ENCODE results near the gene CAMK1D.
"Not testable (repeated sequence)": the region's sequence is repeated elsewhere in the genome, so short reads cannot be mapped to it uniquely, and the experiment has no call there.

CAMK1D gene

GRCh38 chr10:12358863-12359564 lies 9.7 kb downstream of the CAMK1D start:
- DNase-seq (ENCODE audit: low read depth): no peak
- TF ChIP-seq CTCF (IDR thresholded peaks at IDR 0.05; ENCODE audit: control insufficient read depth, extremely low read depth, insufficient read depth): no peak
- no peak overlapping the region for H3K4me3 ChIP-seq (ENCODE audit: low read depth, low read length)

DNA sequence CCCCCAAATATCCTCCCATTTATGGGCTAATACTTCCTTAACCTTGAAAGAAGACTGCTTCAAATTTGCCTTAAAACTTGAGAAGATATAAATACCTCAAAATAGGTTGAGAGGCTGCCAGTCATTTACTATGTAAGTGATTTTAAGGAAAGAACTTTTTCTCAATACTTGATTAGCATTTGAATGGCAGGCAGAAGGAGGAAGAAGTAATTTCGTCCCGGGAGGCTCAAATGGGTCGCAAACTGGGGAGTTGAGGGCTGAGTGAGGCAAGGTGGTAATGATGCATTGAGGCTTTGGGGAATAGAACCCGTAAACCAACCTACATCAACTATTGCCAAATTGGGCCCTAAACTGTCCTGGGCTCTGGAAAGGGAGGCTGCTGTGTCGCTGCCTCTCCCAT lies 11.1 kb downstream of the CAMK1D start:
- no peak for TF ChIP-seq CTCF (IDR thresholded peaks at IDR 0.05; ENCODE audit: control insufficient read depth, extremely low read depth, insufficient read depth)
- DNase-seq (ENCODE audit: low read depth): no peak
- H3K4me3 ChIP-seq (ENCODE audit: low read depth, low read length): no peak overlapping the region

DNA sequence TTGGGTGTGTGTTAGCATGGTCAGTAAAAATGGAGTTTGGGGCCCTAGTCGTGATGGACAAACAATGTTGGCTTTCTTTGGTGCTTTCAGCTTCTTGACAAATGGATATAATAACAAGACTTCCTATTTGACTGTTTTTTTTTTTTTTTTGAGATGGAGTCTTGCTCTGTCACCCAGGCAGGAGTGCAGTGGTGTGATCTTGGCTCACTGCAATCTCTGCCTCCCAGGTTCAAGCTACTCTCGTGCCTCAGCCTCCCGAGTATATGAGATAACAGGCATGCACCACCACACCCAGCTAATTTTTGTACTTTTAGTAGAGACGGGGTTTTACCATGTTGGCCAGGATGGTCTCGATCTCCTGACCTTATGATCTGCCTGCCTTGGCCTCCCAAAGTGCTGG lies 11.8 kb downstream of the CAMK1D start:
- not testable (repeated sequence) for H3K4me3 ChIP-seq (ENCODE audit: low read depth, low read length); DNase-seq (ENCODE audit: low read depth)

DNA sequence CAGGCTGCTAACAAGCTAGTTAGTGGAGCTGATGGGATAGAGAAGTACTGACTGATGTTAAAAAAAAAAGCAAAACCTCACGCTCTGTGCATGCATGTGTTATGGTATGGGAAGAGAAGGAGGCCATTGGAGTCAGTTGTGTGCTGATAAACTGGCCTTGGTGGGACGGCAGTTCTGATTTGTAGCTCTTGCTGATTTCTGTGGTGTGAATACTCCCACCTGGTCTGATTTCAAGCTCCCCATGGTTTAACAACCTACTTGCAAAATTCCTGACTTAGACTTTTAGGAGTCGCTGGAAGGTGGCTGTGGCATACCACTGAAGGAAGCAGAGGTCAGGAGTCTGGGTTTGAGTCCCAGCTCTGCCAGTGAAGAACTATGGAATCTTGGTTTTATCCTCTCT lies 15.2 kb downstream of the CAMK1D start:
- DNase-seq (ENCODE audit: low read depth): no peak
- no peak for TF ChIP-seq CTCF (IDR thresholded peaks at IDR 0.05; ENCODE audit: control insufficient read depth, extremely low read depth, insufficient read depth)
- no peak overlapping the region for H3K4me3 ChIP-seq (ENCODE audit: low read depth, low read length)

DNA sequence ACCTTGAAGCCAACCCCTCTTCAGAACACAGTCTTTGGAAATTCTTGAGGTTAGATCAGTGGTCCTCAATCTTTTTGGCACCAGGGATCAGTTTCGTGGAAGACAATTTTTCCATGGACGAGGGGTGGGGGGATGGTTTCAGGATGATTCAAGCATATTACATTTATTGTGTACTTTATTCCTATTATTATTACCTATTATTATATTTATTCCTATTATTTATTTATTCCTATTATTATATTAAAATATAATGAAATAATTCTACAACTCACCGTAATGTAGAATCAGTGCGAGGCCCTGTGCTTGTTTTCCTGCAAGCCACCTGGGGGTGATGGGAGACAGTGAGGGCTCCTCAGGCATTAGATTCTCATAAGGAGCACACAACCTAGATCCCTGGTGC lies 17.9 kb downstream of the CAMK1D start:
- no peak for TF ChIP-seq CTCF (IDR thresholded peaks at IDR 0.05; ENCODE audit: control insufficient read depth, extremely low read depth, insufficient read depth)
- H3K4me3 ChIP-seq (ENCODE audit: low read depth, low read length): no peak overlapping the region
- DNase-seq (ENCODE audit: low read depth): no peak

DNA sequence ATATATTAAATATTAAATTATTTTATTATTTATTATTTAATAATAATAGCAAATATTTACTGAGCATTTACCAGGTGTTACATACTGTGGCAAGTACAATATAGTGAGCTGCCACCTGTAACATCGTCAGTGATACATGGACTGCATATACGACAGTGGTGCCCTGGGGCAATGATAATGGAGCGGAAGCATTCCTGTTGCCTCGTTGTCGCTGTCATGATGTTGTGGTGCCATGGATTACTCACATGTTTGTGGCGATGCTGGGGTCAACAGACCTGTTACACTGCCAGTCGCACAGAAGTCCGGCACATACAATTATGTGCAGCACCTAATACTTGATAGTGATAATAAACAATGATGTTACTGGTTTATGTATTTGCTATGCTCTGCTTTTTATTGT lies 20.6 kb downstream of the CAMK1D start:
- H3K4me3 ChIP-seq (ENCODE audit: low read depth, low read length): no peak overlapping the region
- TF ChIP-seq CTCF (IDR thresholded peaks at IDR 0.05; ENCODE audit: control insufficient read depth, extremely low read depth, insufficient read depth): no peak
- DNase-seq (ENCODE audit: low read depth): no peak

- no peak for TF ChIP-seq CTCF (IDR thresholded peaks at IDR 0.05; ENCODE audit: control insufficient read depth, extremely low read depth, insufficient read depth)
- no peak overlapping the region for H3K4me3 ChIP-seq (ENCODE audit: low read depth, low read length)
- DNase-seq (ENCODE audit: low read depth): no peak
These were observed 23.5 kb downstream of the CAMK1D start for GRCh38 chr10:12372846-12373245.
